Muscle of leg (tissue), 11 donors: Measurements from ENCODE around the gene RASGRP4. TPM values are rescaled to one million over a fixed set of nuclear protein-coding genes. Genes with fewer than 3 reads are reported as not detected.

Source experiments
- DNase-seq: peaks from one replicate; pipeline ENCODE4 v3.0.0; 2013
- H3K27ac ChIP-seq: one replicate; pipeline ENCODE4 v1.5.1; 2013; ENCODE audit warnings: mild to moderate bottlenecking, low read length, control low read depth
- H3K27me3 ChIP-seq: one replicate; pipeline ENCODE4 v1.6.1; 2013; ENCODE audit warnings: low read length; ENCODE audit not compliant: control insufficient read depth, insufficient read depth
- H3K36me3 ChIP-seq: one replicate; pipeline ENCODE4 v1.6.1; 2013; ENCODE audit warnings: low read length; ENCODE audit not compliant: control insufficient read depth, insufficient read depth
- H3K4me1 ChIP-seq: one replicate; pipeline ENCODE4 v1.6.1; 2013; ENCODE audit warnings: low read length; ENCODE audit not compliant: control insufficient read depth, insufficient read depth
- H3K4me3 ChIP-seq: one replicate; pipeline ENCODE4 v1.5.1; 2013; ENCODE audit warnings: low read length, control low read depth
- H3K9me3 ChIP-seq: replicated peaks from 2 replicates; pipeline ENCODE4 v1.6.1; 2013; ENCODE audit warnings: low read depth, low read length; ENCODE audit not compliant: control insufficient read depth
- WGBS: methylation state at CpG from one replicate; pipeline ENCODE4 v1.1.5; 2013; ENCODE audit warnings: missing lambda C conversion rate; ENCODE audit not compliant: insufficient coverage; 5-methylcytosine and 5-hydroxymethylcytosine counted together
- polyA plus RNA-seq, 8 donors: library from polyadenylated mRNA; unstranded; fragments of 120-200 nt; gene quantifications; one replicate each; pipeline versions ENCODE4 v1.2.1 to v1.2.3, GENCODE V29; 2013; ENCODE audit warnings: inconsistent platforms in 1 of 8, low replicate concordance in 1 of 8; ENCODE audit not compliant: insufficient read length in 8 of 8, insufficient read depth in 1 of 8
- total RNA-seq: library from RNA; stranded (reverse); fragments of 120-200 nt; gene quantifications from one replicate; pipeline ENCODE4 v1.2.4, GENCODE V29; 2013

Gene RASGRP4
- total and polyA plus RNA-seq, 9 donors, result 0.98 to 2.9 (median 2.2) TPM

DNA sequence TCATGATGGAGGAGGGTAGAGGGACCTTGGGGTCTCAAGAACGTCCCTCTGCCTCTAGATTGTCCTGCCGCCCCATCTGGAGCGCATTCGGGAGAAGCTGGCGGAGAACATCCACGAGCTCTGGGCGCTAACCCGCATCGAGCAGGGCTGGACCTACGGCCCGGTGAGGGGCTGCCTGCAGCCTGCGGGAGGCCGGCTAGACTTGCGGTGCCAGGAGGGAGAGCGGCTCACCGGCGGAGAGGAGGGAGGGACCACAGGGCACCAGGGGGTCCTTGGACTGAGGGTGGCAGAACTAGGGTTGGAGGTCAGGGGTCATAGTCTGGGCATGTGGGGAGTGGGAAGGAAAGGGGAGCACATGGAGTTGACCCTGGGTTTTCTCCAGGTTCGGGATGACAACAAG, 37.3 kb upstream of the RASGRP4 start:
- no peaks in the 10 kb centered on the region for H3K4me1 ChIP-seq
- no peaks in the 10 kb centered on the region for H3K9me3 ChIP-seq
- WGBS, result 91% methylated on average over 17 of the region's 18 CpGs
- no peak overlapping the region for H3K4me3 ChIP-seq
- peaks cover 75% of the 10 kb centered on the region for H3K36me3 ChIP-seq
- H3K27ac ChIP-seq, result no peak overlapping the region
- no peaks in the 10 kb centered on the region for H3K27me3 ChIP-seq
- no peak for DNase-seq

DNA sequence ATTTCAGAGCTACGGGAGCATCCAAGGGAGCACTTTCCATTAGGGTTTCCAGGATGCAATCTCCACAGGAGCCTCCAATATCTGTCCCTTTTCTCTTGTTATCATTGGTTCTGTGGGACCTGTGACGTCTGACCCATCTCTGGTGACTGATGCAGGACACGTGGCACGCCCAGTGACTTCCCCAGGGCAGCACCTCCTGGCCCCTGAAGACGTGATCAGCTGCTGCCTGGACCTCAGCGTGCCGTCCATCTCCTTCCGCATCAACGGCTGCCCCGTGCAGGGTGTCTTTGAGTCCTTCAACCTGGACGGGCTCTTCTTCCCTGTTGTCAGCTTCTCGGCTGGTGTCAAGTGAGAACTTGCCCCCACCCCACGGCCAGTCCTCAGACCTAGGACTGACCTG, 33.0 kb upstream of the RASGRP4 start:
- Histone ChIP-seq H3K36me3 (peaks cover 63% of the 10 kb centered on the region), H3K4me1 (no peaks in the 10 kb centered on the region), H3K9me3 (no peaks in the 10 kb centered on the region), H3K27ac (no peak overlapping the region), H3K27me3 (no peaks in the 10 kb centered on the region), H3K4me3 (no peak overlapping the region)
- DNase-seq, result no peak
- WGBS, result 88% methylated on average over 13 of the region's 13 CpGs

DNA sequence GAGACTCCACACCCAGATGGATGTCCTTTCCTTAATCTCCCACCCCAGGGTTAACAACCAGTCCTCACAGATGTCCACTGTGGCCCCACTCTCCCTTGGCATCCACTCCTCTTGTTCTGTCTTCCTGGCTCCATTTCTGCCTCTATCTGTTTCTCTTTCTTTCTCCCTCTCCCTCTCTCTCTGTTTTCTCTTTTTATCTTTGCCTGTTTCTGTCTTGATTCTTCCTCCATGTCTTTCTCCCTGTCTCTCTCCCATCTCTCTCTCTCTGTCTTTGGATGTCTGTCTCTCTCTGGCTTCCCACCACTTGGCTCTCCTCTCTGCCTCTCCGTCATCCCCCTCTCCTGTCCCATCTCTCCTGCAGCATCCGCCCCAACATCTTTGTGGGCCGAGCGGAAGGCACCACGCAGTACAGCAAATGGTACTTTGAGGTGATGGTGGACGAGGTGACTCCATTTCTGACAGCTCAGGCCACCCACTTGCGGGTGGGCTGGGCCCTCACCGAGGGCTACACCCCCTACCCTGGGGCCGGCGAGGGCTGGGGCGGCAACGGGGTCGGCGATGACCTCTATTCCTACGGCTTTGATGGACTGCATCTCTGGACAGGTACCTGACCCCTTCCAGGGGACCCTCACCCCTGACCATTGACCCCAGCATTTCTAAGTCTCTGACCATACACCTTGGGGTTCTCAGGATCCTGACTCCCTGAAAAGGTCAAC, 31.8 kb upstream of the RASGRP4 start:
- H3K4me1 ChIP-seq, result no peaks in the 10 kb centered on the region
- H3K27me3 ChIP-seq, result no peaks in the 10 kb centered on the region
- WGBS, result 90% methylated on average over 9 of the region's 15 CpGs
- peaks cover 61% of the 10 kb centered on the region for H3K36me3 ChIP-seq
- no peak overlapping the region for H3K27ac ChIP-seq
- no peak for DNase-seq
- H3K4me3 ChIP-seq, result no peak overlapping the region
- H3K9me3 ChIP-seq, result no peaks in the 10 kb centered on the region

DNA sequence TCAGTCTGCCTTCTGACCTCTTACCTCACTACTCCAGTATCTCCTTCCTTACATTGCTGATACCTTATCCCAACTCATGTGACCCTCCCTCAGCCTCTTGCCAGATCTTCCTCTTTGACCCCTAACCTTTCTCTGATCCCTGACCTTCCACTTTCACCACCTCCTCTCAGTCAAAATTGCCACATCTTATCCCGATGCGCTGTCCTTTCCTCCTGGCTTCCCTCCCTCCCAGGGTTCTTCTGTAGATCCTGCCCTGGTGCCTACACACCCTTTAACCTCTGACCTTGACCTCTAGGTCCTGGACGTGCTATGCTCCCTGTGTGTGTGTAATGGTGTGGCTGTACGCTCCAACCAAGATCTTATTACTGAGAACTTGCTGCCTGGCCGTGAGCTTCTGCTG, 31.2 kb upstream of the RASGRP4 start:
- Histone ChIP-seq H3K4me1 (no peaks in the 10 kb centered on the region), H3K9me3 (no peaks in the 10 kb centered on the region), H3K27ac (no peak overlapping the region), H3K27me3 (no peaks in the 10 kb centered on the region), H3K4me3 (no peak overlapping the region), H3K36me3 (peaks cover 64% of the 10 kb centered on the region)
- WGBS, result 75% methylated on average over 2 of the region's 5 CpGs
- DNase-seq, result no peak

DNA sequence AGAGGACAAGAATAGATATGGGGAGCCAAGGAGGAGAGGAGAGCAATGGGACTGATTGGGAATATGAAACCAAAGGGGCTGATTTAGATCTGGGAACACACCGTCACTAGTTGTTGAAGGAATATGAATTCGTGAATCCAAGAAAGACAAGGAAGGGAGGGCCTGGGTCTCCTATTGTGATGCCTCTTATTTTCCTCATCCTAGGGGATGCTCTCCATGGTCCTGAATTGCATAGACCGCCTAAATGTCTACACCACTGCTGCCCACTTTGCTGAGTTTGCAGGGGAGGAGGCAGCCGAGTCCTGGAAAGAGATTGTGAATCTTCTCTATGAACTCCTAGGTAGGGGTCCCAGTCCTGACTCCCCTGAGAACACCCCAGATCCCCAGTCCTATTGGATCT, 29.0 kb upstream of the RASGRP4 start:
- peaks cover 68% of the 10 kb centered on the region for H3K36me3 ChIP-seq
- WGBS, result 69% methylated on average over 2 of the region's 4 CpGs

DNA sequence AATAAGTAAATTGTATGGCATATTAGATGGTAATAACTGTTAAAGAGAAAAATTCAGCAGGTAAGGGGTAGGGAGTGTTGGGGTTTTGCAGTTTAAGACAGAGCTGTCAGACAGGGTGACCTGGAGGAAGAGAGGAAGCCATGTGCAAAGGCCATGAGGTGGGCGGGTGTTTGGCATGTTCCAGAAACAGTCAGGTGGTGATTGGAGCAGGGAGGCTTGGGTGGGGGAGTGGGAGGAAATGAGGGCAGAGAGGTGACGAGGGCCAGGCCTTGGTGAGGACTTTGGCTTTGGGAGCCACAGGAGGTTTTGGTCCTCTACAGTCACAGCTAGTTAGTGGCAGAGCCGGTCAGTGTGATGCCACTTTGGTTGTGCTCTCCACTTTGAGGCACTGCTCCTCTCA, 27.6 kb upstream of the RASGRP4 start:
- H3K4me3 ChIP-seq, result no peak overlapping the region
- peaks cover 68% of the 10 kb centered on the region for H3K36me3 ChIP-seq
- H3K4me1 ChIP-seq, result no peaks in the 10 kb centered on the region
- WGBS, result 43% methylated on average over 1 of the region's 3 CpGs
- no peak overlapping the region for H3K27ac ChIP-seq
- H3K9me3 ChIP-seq, result no peaks in the 10 kb centered on the region
- H3K27me3 ChIP-seq, result no peaks in the 10 kb centered on the region
- no peak for DNase-seq

More for the DNA sequence above, 29.0 kb upstream of the RASGRP4 start:
- no peak overlapping the region for H3K27ac ChIP-seq
- DNase-seq, result peak; percentile 37
- no peak overlapping the region for H3K4me3 ChIP-seq
- H3K4me1 ChIP-seq, result no peaks in the 10 kb centered on the region
- no peaks in the 10 kb centered on the region for H3K27me3 ChIP-seq
- H3K9me3 ChIP-seq, result no peaks in the 10 kb centered on the region

DNA sequence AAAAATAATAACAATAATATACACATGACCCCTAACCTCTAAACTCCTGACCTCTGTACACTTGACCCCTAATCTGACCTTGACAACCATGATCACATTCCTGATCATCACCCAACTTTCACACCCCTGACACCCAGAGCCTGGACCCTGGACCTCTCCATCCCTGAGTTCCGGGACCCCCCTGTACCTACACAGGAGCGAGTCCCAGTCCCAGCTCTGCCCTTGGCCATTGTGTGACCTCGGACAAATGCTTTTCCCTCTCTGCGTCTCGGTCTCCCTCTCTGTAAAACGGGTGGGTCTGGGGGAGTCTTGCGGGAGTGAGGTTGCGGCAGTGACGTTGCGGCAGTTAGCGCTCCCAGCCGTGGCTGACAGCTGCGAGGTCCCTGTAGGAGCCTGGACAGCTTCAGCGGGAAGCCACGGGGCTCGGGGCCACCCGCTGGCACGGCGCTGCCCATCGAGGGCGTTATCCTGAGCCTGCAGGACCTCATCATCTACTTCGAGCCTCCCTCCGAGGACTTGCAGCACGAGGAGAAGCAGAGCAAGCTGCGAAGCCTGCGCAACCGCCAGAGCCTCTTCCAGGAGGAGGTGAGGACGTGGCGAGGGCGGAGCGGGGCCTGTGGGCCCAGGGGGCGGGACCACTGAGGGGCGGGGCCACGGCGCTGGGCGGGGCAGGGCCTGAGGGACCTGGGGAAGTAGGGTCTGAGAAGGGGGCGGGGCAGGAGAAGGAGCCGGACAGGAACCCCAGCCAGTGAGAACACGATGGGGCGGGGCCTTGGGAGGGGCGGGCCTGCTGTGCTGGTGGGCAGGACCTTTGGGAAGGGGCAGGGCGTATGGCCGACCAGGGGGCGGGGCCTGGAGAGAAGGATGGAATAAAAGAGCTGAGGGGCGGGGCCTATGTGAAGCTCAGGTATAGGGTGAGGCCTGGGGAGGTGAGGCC, 26.7 kb upstream of the RASGRP4 start:
- no peak overlapping the region for H3K27ac ChIP-seq
- H3K36me3 ChIP-seq, result peaks cover 68% of the 10 kb centered on the region
- no peaks in the 10 kb centered on the region for H3K4me1 ChIP-seq
- no peaks in the 10 kb centered on the region for H3K9me3 ChIP-seq
- no peaks in the 10 kb centered on the region for H3K27me3 ChIP-seq
- H3K4me3 ChIP-seq, result no peak overlapping the region
- peak; percentile 21 for DNase-seq
- WGBS, result 81% methylated on average over 35 of the region's 45 CpGs

DNA sequence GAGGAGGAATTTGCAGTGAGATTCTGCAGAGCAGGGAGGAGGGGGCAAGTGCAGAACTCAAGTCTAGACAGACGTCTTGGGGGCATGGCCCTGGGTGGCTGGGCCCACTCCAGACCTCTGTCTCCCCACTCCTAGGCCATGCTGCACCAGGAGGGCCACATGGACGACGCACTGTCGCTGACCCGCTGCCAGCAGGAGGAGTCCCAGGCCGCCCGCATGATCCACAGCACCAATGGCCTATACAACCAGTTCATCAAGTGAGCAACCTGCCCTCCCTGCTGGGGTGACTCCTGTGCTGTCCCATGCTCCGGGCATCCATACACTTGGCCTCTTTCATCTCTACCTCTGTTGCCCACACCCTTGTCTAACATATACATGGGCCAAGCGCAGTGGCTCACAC, 25.6 kb upstream of the RASGRP4 start:
- Histone ChIP-seq H3K4me1 (no peaks in the 10 kb centered on the region), H3K36me3 (peaks cover 71% of the 10 kb centered on the region), H3K4me3 (no peak overlapping the region), H3K27ac (no peak overlapping the region), H3K27me3 (no peaks in the 10 kb centered on the region), H3K9me3 (no peaks in the 10 kb centered on the region)
- WGBS, result 84% methylated on average over 8 of the region's 9 CpGs
- DNase-seq, result no peak

DNA sequence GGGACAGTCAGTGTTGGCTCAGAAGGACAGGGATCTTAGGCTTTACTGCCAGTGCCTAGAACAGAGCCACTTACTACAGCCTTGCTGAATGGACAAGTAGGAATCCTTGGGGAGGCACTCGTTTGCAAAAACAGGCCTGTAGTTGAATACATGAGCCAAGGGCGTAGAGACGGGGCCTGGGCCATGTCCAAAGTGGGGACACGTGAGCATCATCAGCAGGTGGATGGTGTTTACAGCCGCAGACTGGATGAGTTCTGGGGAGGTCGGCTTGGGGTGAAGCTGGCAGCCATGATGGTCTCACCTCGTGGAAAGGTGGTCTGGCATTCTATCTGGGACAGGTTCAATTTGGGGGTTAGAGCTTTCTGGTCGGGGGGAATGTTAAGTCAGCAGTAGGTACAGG, 25.0 kb upstream of the RASGRP4 start:
- no peak overlapping the region for H3K4me3 ChIP-seq
- H3K9me3 ChIP-seq, result no peaks in the 10 kb centered on the region
- H3K36me3 ChIP-seq, result peaks cover 77% of the 10 kb centered on the region
- no peak overlapping the region for H3K27ac ChIP-seq
- WGBS, result 74% methylated on average over 8 of the region's 8 CpGs
- no peaks in the 10 kb centered on the region for H3K27me3 ChIP-seq
- no peak for DNase-seq
- H3K4me1 ChIP-seq, result no peaks in the 10 kb centered on the region

DNA sequence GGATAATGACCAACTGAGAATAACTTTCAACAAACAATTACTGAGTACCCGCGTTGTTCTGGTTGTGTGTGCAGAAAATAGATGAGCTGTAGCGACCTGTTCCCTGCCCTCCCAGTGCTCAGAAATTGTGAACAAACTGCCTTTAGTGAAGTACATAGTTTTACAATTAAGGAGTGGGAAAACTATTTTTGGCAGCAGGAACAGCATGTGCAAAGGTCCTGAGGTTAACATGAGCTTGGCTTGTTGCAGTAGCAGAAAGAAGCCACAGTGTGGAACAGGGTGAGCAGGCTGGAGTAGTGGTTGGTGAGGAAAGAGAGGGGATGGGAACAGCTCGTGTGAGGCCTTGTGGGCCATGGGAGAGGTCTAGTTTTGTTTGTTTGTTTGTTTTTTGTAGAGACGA, 23.5 kb upstream of the RASGRP4 start:
- Histone ChIP-seq H3K9me3 (no peaks in the 10 kb centered on the region), H3K27ac (no peak overlapping the region), H3K4me1 (no peaks in the 10 kb centered on the region), H3K4me3 (no peak overlapping the region), H3K27me3 (no peaks in the 10 kb centered on the region), H3K36me3 (peaks cover 80% of the 10 kb centered on the region)
- no peak for DNase-seq
- WGBS, result no CpG with 5 or more reads among the region's 5 CpGs
